ENCODE results near the gene HIGD1A. TPM values are rescaled to one million over a fixed set of nuclear protein-coding genes. Genes with fewer than 3 reads are reported as not detected.
A peak's percentile ranks its signal among the peaks of the same experiment; 100 is the strongest.

The HIGD1A gene
- total and polyA plus RNA-seq, 9 donors: 68.3 to 93.3 (median 81.3) TPM

DNA sequence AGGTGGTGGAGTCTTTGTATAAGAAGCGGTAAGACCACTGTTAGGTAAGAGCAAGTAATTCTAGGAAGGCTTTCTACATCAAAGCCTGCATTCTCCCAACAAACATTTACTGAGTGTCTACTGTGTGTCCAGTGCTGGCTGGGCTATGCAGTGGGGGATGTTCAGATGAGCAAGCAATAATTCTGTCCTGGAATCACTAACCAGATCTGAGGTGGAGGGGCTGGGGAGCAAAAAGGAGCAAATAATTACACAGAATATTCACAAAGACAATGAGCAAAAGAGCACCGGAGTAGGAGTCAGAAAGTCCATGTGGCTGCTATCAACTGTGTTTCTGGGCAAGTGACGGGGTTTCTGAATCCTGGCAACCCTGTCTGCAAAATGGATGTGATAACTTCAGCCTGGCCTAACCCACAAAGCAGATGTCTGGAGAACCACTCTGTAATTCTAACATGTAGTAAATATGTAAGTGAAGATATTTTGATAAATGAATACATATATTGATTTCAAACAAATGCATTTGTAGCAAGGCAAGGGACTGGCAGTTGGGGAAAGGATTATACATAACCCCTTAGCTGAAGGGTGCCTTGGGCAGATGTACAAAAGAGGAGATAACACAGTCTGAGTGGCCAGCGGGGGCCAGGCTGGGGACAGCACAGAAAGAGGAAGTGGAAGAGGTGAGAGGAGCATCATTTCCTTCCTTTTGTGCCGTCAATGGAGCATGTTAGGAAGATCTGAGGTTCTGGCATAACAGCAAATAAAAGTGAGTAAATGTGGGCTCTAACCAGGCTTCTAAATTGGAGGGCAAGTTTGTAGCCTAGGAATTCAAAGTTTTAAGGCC, 42.6 kb upstream of the HIGD1A start:
- Histone ChIP-seq H3K4me1 (ENCODE audit: control insufficient read depth, insufficient read depth, low read length) (peaks cover 28% of the 10 kb centered on the region), H3K36me3 (ENCODE audit: control insufficient read depth, insufficient read depth, low read length) (no peaks in the 10 kb centered on the region), H3K9me3 (replicated peaks; ENCODE audit: control insufficient read depth, low read depth, low read length) (no peaks in the 10 kb centered on the region), H3K4me3 (ENCODE audit: low read length) (no peak overlapping the region), H3K27ac (ENCODE audit: low read length) (peak overlapping the region; percentile 80), H3K27me3 (ENCODE audit: control insufficient read depth, insufficient read depth, low read length) (no peaks in the 10 kb centered on the region)
- 50% methylated on average over 1 of the region's 5 CpGs for WGBS (ENCODE audit: insufficient coverage)
- peak; percentile 68 for DNase-seq

DNA sequence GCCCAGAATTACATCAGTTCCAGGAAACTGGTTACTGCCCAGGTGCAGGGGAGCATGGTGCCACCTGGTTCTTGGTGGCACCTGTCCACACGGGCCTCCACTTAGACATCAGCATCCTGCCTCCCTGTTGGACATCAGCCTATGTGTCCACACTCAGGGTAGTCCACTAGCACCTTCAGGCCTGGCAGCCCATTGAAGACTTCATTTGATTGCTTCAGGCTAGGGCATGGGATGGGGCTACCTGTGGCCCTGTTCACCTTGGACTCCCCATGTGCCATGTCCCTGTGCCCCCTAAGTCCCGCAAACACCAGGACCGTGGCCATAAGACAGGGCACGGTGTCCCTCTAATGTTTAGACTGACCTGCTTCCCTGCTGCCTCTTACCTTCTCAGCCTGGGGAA, 40.5 kb upstream of the HIGD1A start:
- no peak overlapping the region for H3K27ac ChIP-seq (ENCODE audit: low read length)
- H3K36me3 ChIP-seq (ENCODE audit: control insufficient read depth, insufficient read depth, low read length): no peaks in the 10 kb centered on the region
- no peaks in the 10 kb centered on the region for H3K9me3 ChIP-seq (replicated peaks; ENCODE audit: control insufficient read depth, low read depth, low read length)
- DNase-seq: no peak
- no peak overlapping the region for H3K4me3 ChIP-seq (ENCODE audit: low read length)
- peaks cover 20% of the 10 kb centered on the region for H3K4me1 ChIP-seq (ENCODE audit: control insufficient read depth, insufficient read depth, low read length)
- H3K27me3 ChIP-seq (ENCODE audit: control insufficient read depth, insufficient read depth, low read length): no peaks in the 10 kb centered on the region
- WGBS (ENCODE audit: insufficient coverage): no CpG with 5 or more reads among the region's 4 CpGs

DNA sequence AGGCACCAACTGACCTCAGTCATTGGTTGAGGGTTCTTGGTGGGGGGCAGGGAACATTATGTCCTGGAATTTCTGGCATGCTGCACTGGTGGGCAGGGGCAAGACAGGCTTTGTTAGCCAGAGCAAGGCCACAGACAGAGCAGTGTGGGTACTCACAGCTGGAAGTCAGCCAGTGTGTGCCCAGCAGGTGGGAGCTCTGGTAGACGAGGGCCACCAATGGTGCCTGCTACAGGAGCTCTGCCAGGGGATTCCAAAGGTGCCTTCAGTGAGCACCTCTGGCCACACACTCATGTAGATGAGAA, 40.1 kb upstream of the HIGD1A start:
- Histone ChIP-seq H3K27me3 (ENCODE audit: control insufficient read depth, insufficient read depth, low read length) (no peaks in the 10 kb centered on the region), H3K27ac (ENCODE audit: low read length) (no peak overlapping the region), H3K4me1 (ENCODE audit: control insufficient read depth, insufficient read depth, low read length) (peaks cover 20% of the 10 kb centered on the region), H3K9me3 (replicated peaks; ENCODE audit: control insufficient read depth, low read depth, low read length) (no peaks in the 10 kb centered on the region), H3K36me3 (ENCODE audit: control insufficient read depth, insufficient read depth, low read length) (no peaks in the 10 kb centered on the region), H3K4me3 (ENCODE audit: low read length) (no peak overlapping the region)
- DNase-seq: no peak
- WGBS (ENCODE audit: insufficient coverage): 63% methylated on average over 1 of the region's 1 CpG

DNA sequence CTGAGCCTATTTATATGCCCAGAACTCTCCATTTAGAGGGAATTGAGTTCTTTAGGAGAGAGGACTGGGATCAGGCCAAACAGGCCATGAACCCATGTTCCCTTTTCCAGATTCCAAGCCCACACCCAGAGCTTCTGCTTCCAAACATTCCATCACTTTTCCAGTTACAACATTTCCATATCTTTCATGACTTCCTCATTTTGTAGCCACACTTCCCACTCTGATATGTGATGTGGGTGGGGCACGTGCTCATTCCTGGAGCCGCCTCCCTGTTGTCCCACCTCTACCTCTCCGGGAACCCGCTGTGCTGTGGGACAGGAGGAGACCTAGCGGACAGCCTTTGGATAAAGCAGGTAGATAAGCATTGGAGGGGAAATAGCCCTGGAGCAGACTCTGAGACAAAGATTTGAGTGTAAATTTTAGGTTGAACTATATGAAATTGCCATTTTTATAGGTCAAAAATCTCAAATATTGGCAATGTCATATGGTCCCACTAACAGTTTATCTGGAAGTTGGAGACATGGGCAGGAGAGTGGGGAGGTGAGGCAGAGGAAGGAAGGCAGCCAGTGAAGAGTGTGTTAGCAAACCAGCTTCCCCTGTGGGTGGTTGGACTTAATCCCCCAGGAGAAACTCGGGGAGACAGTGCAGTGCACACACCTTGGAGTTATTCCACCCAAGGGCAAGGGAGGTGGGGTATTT, 39.6 kb upstream of the HIGD1A start:
- WGBS (ENCODE audit: insufficient coverage): no CpG with 5 or more reads among the region's 6 CpGs
- peak; percentile 74 for DNase-seq
- H3K27ac ChIP-seq (ENCODE audit: low read length): no peak overlapping the region

DNA sequence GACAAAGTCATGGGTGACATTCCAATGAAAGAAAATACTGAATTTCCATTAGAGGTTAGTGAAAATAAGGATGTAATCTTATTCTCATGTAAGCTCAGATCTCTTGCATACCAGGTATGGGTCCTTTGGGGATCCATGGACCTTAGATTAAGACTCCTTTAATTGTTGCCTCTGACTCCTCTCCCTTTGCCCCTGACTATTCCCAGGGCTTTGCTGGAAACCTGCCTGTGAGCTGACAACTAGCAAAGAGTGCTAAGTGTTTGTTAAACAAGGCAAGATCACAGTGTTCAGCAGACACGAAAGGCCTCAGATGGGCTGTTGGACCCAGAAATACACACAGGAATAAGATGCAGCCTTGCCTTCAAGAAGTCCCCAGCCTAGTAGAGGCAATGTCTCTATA, 37.0 kb upstream of the HIGD1A start:
- Histone ChIP-seq H3K27ac (ENCODE audit: low read length) (no peak overlapping the region), H3K36me3 (ENCODE audit: control insufficient read depth, insufficient read depth, low read length) (no peaks in the 10 kb centered on the region), H3K4me1 (ENCODE audit: control insufficient read depth, insufficient read depth, low read length) (peaks cover 10% of the 10 kb centered on the region), H3K27me3 (ENCODE audit: control insufficient read depth, insufficient read depth, low read length) (no peaks in the 10 kb centered on the region), H3K4me3 (ENCODE audit: low read length) (no peak overlapping the region), H3K9me3 (replicated peaks; ENCODE audit: control insufficient read depth, low read depth, low read length) (no peaks in the 10 kb centered on the region)
- WGBS (ENCODE audit: insufficient coverage): 75% methylated on average over 1 of the region's 1 CpG
- no peak for DNase-seq

More for the DNA sequence above, 39.6 kb upstream of the HIGD1A start:
- Histone ChIP-seq H3K4me1 (ENCODE audit: control insufficient read depth, insufficient read depth, low read length) (peaks cover 20% of the 10 kb centered on the region), H3K4me3 (ENCODE audit: low read length) (no peak overlapping the region), H3K9me3 (replicated peaks; ENCODE audit: control insufficient read depth, low read depth, low read length) (no peaks in the 10 kb centered on the region), H3K27me3 (ENCODE audit: control insufficient read depth, insufficient read depth, low read length) (no peaks in the 10 kb centered on the region), H3K36me3 (ENCODE audit: control insufficient read depth, insufficient read depth, low read length) (no peaks in the 10 kb centered on the region)

DNA sequence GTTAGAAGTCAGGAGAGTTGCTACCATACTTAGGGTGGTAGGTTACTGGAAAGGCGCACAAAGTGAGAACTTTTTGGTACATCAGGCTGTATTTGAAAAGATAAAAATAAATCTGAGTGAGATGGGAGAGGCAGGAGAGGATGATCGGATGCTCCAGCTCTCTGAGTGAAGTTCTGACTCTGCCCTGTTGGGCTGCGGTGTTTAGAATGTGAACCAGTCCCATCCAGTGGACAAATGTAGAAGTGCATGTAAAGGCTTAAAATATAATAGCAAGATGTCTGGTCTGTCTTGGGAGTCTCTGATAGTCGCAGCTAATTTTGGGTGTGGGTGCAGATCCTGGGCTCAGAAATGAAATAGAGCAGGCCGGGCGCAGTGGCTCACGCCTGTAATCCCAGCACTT, 35.3 kb upstream of the HIGD1A start:
- H3K9me3 ChIP-seq (replicated peaks; ENCODE audit: control insufficient read depth, low read depth, low read length): no peaks in the 10 kb centered on the region
- peaks cover 3% of the 10 kb centered on the region for H3K4me1 ChIP-seq (ENCODE audit: control insufficient read depth, insufficient read depth, low read length)
- H3K4me3 ChIP-seq (ENCODE audit: low read length): no peak overlapping the region
- no peaks in the 10 kb centered on the region for H3K27me3 ChIP-seq (ENCODE audit: control insufficient read depth, insufficient read depth, low read length)
- no peaks in the 10 kb centered on the region for H3K36me3 ChIP-seq (ENCODE audit: control insufficient read depth, insufficient read depth, low read length)
- H3K27ac ChIP-seq (ENCODE audit: low read length): no peak overlapping the region
- WGBS (ENCODE audit: insufficient coverage): 43% methylated on average over 6 of the region's 7 CpGs
- peak; percentile 83 for DNase-seq

DNA sequence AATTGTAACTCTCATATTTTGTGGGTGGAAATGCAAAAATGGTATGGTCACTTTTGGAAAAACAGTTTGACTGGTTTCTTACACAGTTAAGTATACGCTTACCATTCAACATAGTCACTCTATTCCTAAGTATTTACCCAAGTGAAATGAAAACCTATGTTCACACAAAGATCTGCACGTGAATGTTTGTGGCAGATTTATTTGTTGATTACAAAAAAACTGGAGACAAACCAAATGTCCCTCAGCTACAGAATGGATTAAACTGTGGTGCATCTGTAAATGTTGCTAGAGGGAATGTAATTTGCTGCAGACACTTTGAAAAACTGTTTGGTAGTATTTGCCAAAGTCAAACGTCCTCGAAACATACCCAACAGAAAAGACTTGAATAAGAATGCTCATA, 34.3 kb upstream of the HIGD1A start:
- Histone ChIP-seq H3K36me3 (ENCODE audit: control insufficient read depth, insufficient read depth, low read length) (no peaks in the 10 kb centered on the region), H3K27me3 (ENCODE audit: control insufficient read depth, insufficient read depth, low read length) (no peaks in the 10 kb centered on the region), H3K4me3 (ENCODE audit: low read length) (no peak overlapping the region), H3K27ac (ENCODE audit: low read length) (no peak overlapping the region), H3K9me3 (replicated peaks; ENCODE audit: control insufficient read depth, low read depth, low read length) (no peaks in the 10 kb centered on the region), H3K4me1 (ENCODE audit: control insufficient read depth, insufficient read depth, low read length) (peaks cover 3% of the 10 kb centered on the region)
- DNase-seq: no peak
- WGBS (ENCODE audit: insufficient coverage): no CpG with 5 or more reads among the region's 4 CpGs

DNA sequence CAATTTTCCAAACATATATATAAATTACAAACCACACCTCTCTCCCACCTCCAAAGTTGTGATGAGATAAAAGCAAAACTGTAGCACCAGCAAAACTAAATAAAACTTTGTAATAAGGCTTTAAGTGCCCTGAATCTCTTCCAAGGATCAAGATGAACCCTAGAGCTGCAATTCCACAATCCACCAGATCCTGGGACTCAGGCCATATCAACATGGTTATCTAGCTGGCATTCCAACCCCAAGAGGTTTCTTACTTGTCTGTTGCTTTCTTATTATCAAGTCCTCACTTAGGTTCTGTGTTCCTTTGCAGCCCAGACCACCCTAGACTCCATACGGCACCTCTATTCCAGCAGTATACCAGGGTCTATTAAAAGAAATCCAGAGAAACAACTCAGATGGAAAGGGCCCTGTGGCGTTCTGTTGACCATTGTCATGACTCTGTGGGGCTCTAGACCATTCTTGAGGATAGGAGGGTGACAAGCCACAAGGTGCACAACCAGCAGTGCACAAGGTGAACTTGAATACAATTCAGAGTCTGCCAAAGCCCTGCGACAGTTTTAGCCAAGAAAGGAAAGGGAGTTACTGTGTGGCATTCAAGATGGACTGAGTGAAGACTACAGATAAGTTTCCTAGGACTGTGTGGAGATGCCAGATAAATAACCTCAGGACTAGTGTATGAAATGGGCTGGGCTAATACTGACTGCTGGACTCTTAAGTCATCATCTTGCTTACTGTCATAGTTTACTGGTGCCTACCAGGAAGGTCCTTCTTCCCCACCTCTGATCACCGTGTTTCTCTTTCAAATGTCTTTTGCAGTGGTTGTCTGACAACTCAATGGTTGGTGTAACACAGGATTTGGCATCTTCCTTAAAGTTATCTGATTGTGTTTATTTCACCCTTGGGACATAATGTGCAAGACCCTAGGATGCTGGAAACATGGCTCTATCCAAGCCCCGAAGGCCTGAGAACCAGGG, 32.1 kb upstream of the HIGD1A start:
- Histone ChIP-seq H3K27ac (ENCODE audit: low read length) (no peak overlapping the region), H3K27me3 (ENCODE audit: control insufficient read depth, insufficient read depth, low read length) (no peaks in the 10 kb centered on the region), H3K4me3 (ENCODE audit: low read length) (no peak overlapping the region), H3K9me3 (replicated peaks; ENCODE audit: control insufficient read depth, low read depth, low read length) (no peaks in the 10 kb centered on the region), H3K4me1 (ENCODE audit: control insufficient read depth, insufficient read depth, low read length) (no peaks in the 10 kb centered on the region), H3K36me3 (ENCODE audit: control insufficient read depth, insufficient read depth, low read length) (no peaks in the 10 kb centered on the region)
- WGBS (ENCODE audit: insufficient coverage): 74% methylated on average over 3 of the region's 5 CpGs
- no peak for DNase-seq

DNA sequence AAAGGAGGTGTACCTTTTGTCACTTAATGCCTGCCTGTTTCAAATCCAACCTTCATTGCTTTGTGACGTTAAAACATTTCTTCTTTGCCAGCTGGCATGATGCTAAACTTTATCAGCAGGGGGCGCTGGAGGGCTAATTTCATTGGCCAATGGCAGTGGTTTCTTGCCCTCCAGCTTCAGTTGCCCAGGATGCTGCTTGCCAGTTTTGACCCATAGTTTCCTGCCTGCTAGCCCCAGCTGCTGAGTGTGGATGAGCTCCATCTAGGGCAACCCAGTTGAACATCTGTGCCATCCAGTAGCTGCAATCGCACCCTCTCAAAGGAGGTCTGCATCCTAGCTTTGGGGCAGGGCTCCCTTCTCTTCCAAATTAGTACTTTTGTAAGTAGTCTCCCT, 27.0 kb upstream of the HIGD1A start:
- peaks cover 2% of the 10 kb centered on the region for H3K27me3 ChIP-seq (ENCODE audit: control insufficient read depth, insufficient read depth, low read length)
- H3K27ac ChIP-seq (ENCODE audit: low read length): no peak overlapping the region
- no peaks in the 10 kb centered on the region for H3K36me3 ChIP-seq (ENCODE audit: control insufficient read depth, insufficient read depth, low read length)
- no peaks in the 10 kb centered on the region for H3K9me3 ChIP-seq (replicated peaks; ENCODE audit: control insufficient read depth, low read depth, low read length)
- H3K4me3 ChIP-seq (ENCODE audit: low read length): no peak overlapping the region
- WGBS (ENCODE audit: insufficient coverage): 5% methylated on average over 2 of the region's 3 CpGs
- peak; percentile 57 for DNase-seq
- H3K4me1 ChIP-seq (ENCODE audit: control insufficient read depth, insufficient read depth, low read length): no peaks in the 10 kb centered on the region
